ENCODE data around the gene LGR4. TPM values are rescaled to one million over a fixed set of nuclear protein-coding genes. Genes with fewer than 3 reads are reported as not detected.

The LGR4 gene
- total and polyA plus RNA-seq, 11 donors, result 7.4 to 39.1 (median 28.3) TPM

GRCh38 chr11:27440090-27440489 lies 32.5 kb downstream of the LGR4 start:
- no peaks in the 10 kb centered on the region for H3K9me3 ChIP-seq
- ATAC-seq (no peak), DNase-seq (no peak)
- no peak overlapping the region for H3K27ac ChIP-seq
- intact Hi-C loops (cut with DNase I), result no loop called here
- H3K4me1 ChIP-seq, result peaks cover 0 to 17% (median 11%) of the 10 kb centered on the region in 12 donors
- H3K27me3 ChIP-seq, result no peaks in the 10 kb centered on the region
- no peaks in the 10 kb centered on the region for H3K36me3 ChIP-seq
- no peak overlapping the region for H3K4me3 ChIP-seq
- TF ChIP-seq POLR2A (IDR thresholded peaks at IDR 0.05) (no peak), CTCF (IDR thresholded peaks at IDR 0.05) (no peak)
- 90 to 95% (median 93%) methylated on average over 7 of the region's 7 CpGs for WGBS, 4 donors

- H3K36me3 ChIP-seq, result no peaks in the 10 kb centered on the region
- DNase-seq, result no peak
- no peak overlapping the region for H3K4me3 ChIP-seq
- no peak for TF ChIP-seq CTCF (IDR thresholded peaks at IDR 0.05)
- no peak overlapping the region for H3K27ac ChIP-seq
- H3K9me3 ChIP-seq, result no peaks in the 10 kb centered on the region
- peaks cover 0 to 24% (median 6%) of the 10 kb centered on the region in 12 donors for H3K4me1 ChIP-seq
- no peak for ATAC-seq
- no peaks in the 10 kb centered on the region for H3K27me3 ChIP-seq
- 92 to 94% (median 93%) methylated on average over 3 of the region's 3 CpGs for WGBS, 4 donors
- intact Hi-C loops (cut with DNase I), result no loop called here
Measured at GRCh38 chr11:27438595-27438981, 34.0 kb downstream of the LGR4 start.

- WGBS, 4 donors, result 75 to 82% (median 81%) methylated on average over 5 of the region's 5 CpGs
- peak; percentile 41 to 58 (median 52) for ATAC-seq
- intact Hi-C loops (cut with DNase I), result no loop called here
- no peaks in the 10 kb centered on the region for H3K27me3 ChIP-seq
- peaks cover 0 to 24% (median 6%) of the 10 kb centered on the region in 12 donors for H3K4me1 ChIP-seq
- no peaks in the 10 kb centered on the region for H3K9me3 ChIP-seq
- no peak for DNase-seq
- no peak for TF ChIP-seq CTCF (IDR thresholded peaks at IDR 0.05)
- H3K4me3 ChIP-seq, result no peak overlapping the region
- H3K27ac ChIP-seq, result no peak overlapping the region
- no peaks in the 10 kb centered on the region for H3K36me3 ChIP-seq
Measured at GRCh38 chr11:27437829-27438594, 34.6 kb downstream of the LGR4 start.

- no peak for ATAC-seq
- no peak for DNase-seq
- H3K4me1 ChIP-seq, result peaks cover 0 to 24% (median 6%) of the 10 kb centered on the region in 12 donors
- intact Hi-C loops (cut with DNase I), result no loop called here
- TF ChIP-seq POLR2A (IDR thresholded peaks at IDR 0.05) (no peak), CTCF (IDR thresholded peaks at IDR 0.05) (no peak)
- no peaks in the 10 kb centered on the region for H3K36me3 ChIP-seq
- H3K27ac ChIP-seq, result no peak overlapping the region
- no peaks in the 10 kb centered on the region for H3K27me3 ChIP-seq
- H3K9me3 ChIP-seq, result no peaks in the 10 kb centered on the region
- H3K4me3 ChIP-seq, result no peak overlapping the region
Measured at GRCh38 chr11:27436916-27437315, 35.7 kb downstream of the LGR4 start.

Data from heart left ventricle (tissue), 16 donors.